K562 (cell line): ENCODE measurements around the gene FOXO4. TPM values are rescaled to one million over a fixed set of nuclear protein-coding genes. Genes with fewer than 3 reads are reported as not detected.

Experiments
- ATAC-seq: fragments of 200-7000 bp; cut with Tn5 transposase; 3 replicates; pipeline ENCODE4 v1.9.1; 2020; ENCODE audit warnings: moderate library complexity
- BruUV-seq: library from RNA; stranded (reverse); fragments of 400-500 nt; replicated peaks from 2 replicates; lab custom pipeline; 2021; lab: Mats Ljungman, UMichigan
- CTCF ChIA-PET: fragments of 300-600 bp; formaldehyde crosslinking; extraction: SDS; loops from one replicate; lab custom pipeline; 2021; ENCODE audit warnings: low intra/inter-chr PET ratio; lab: Yijun Ruan, JAX
- POLR2A ChIA-PET: fragments of 300-600, 350-650 bp; sonication (Branson Sonifier 250); formaldehyde crosslinking; extraction: SDS; loops from one replicate; lab custom pipeline; 2021; ENCODE audit warnings: antibody characterized with exemption, inconsistent platforms; lab: Yijun Ruan, JAX
- DNase-seq, 4 experiments: peaks; one replicate each; pipeline versions ENCODE4 v3.0.0 to v3.0.0-alpha.2; 2011 to 2018; ENCODE audit warnings: low spot score in 3 of 4, mixed read lengths in 3 of 4; ENCODE audit errors: extremely low read depth in 1 of 4
- FAIRE-seq: peaks from 2 replicates; lab custom pipeline; 2011; peaks lifted over from hg19 to GRCh38; lab: Jason Lieb, UNC
- H2AFZ ChIP-seq: 2 replicates; pipeline ENCODE4 v1.6.0; 2011; ENCODE audit warnings: low read depth, low read length, control low read depth, inconsistent platforms
- H3K27ac ChIP-seq: fragments of 200-600 bp; 3 replicates; pipeline ENCODE4 v1.8.0; 2011; ENCODE audit warnings: low read depth, mild to moderate bottlenecking, control low read depth, inconsistent platforms, low read length, moderate library complexity, mixed read lengths; ENCODE audit errors: extremely low read depth
- H3K27me3 ChIP-seq, 2 experiments: fragments of 300-600 bp in 1 of 2; 2 replicates in 1 of 2; 3 replicates in 1 of 2; pipeline versions ENCODE4 v1.6.0 to v1.8.0; 2011; ENCODE audit warnings: inconsistent platforms in 2 of 2, low read length in 2 of 2, mild to moderate bottlenecking in 1 of 2, mixed read lengths in 1 of 2, moderate library complexity in 1 of 2; ENCODE audit not compliant: control insufficient read depth in 2 of 2, insufficient read depth in 2 of 2
- H3K36me3 ChIP-seq: fragments of 300-600 bp; 3 replicates; pipeline ENCODE4 v1.8.0; 2011; ENCODE audit warnings: mild to moderate bottlenecking, low read length, inconsistent platforms; ENCODE audit not compliant: control insufficient read depth, insufficient read depth
- H3K4me1 ChIP-seq, 2 experiments: fragments of 200-600 bp in 1 of 2; replicated peaks in 1 of 2; 2 replicates in 1 of 2; 3 replicates in 1 of 2; pipeline versions ENCODE4 v1.5.1 to v1.8.0; 2011; ENCODE audit warnings: inconsistent platforms in 2 of 2, low read length in 2 of 2, mild to moderate bottlenecking in 1 of 2, mixed read lengths in 1 of 2, moderate library complexity in 1 of 2; ENCODE audit not compliant: control insufficient read depth in 2 of 2, insufficient read depth in 2 of 2
- H3K4me2 ChIP-seq: 2 replicates; pipeline ENCODE4 v1.6.1; 2011; ENCODE audit warnings: low read length, control low read depth, inconsistent platforms, mixed read lengths; ENCODE audit not compliant: insufficient read depth
- H3K4me3 ChIP-seq: fragments of 200-600 bp; sonication (generic), shearing (Covaris generic); 2 replicates; pipeline ENCODE4 v1.5.1; 2016; ENCODE audit warnings: control low read depth, inconsistent platforms
- H3K79me2 ChIP-seq: fragments of 200-600 bp; 3 replicates; pipeline ENCODE4 v1.8.0; 2011; ENCODE audit warnings: low read length, inconsistent platforms; ENCODE audit not compliant: control insufficient read depth, insufficient read depth
- H3K9ac ChIP-seq, 2 experiments: 2 replicates each; pipeline versions ENCODE4 v1.6.0 to v1.6.1; 2011; ENCODE audit warnings: low read depth in 2 of 2, low read length in 2 of 2, control low read depth in 1 of 2, inconsistent platforms in 1 of 2, mild to moderate bottlenecking in 1 of 2, mixed read lengths in 1 of 2; ENCODE audit not compliant: insufficient read depth in 1 of 2
- H3K9me1 ChIP-seq: one replicate; pipeline ENCODE4 v1.6.0; 2011; ENCODE audit warnings: inconsistent platforms, mild to moderate bottlenecking, low read length, moderate library complexity; ENCODE audit not compliant: control insufficient read depth, insufficient read depth
- H3K9me3 ChIP-seq: replicated peaks from 2 replicates; pipeline ENCODE4 v1.5.1; 2011; ENCODE audit warnings: low read depth, low read length, inconsistent platforms; ENCODE audit not compliant: control insufficient read depth, insufficient read depth
- H4K20me1 ChIP-seq: replicated peaks from 2 replicates; pipeline ENCODE4 v1.6.1; 2011; ENCODE audit warnings: low read length, inconsistent platforms, mixed read lengths; ENCODE audit not compliant: control insufficient read depth, insufficient read depth
- CTCF ChIP-seq, 3 experiments: IDR thresholded peaks in 2 of 3; conservative IDR thresholded peaks in 1 of 3; 2 replicates each; pipeline ENCODE4 v1.5.1; 2011 to 2012; ENCODE audit warnings: low read length in 3 of 3, mild to moderate bottlenecking in 3 of 3, control low read depth in 2 of 3, improper control_type of control experiment in 1 of 3, inconsistent platforms in 1 of 3, low read depth in 1 of 3, mixed read lengths in 1 of 3, moderate library complexity in 1 of 3; ENCODE audit not compliant: insufficient read depth in 2 of 3
- DPF2 ChIP-seq: fragments of 450-650 bp; IDR thresholded peaks from 2 replicates; pipeline ENCODE4 v1.6.1; 2016
- KAT8 ChIP-seq: fragments of 450-650 bp; IDR thresholded peaks from 2 replicates; pipeline ENCODE4 v1.6.1; 2016; ENCODE audit warnings: low read depth, mild to moderate bottlenecking
- NCOA2 ChIP-seq, 2 experiments: fragments of 450-650 bp; IDR thresholded peaks; 2 replicates each; pipeline ENCODE4 v1.6.1; 2018; ENCODE audit warnings: mild to moderate bottlenecking in 2 of 2, moderate library complexity in 1 of 2; ENCODE audit not compliant: partially characterized antibody in 2 of 2
- PHF8 ChIP-seq: fragments of 200-600 bp; sonication (generic); IDR thresholded peaks from 2 replicates; pipeline ENCODE4 v1.6.1; 2012; ENCODE audit warnings: mixed run types, mild to moderate bottlenecking, inconsistent platforms, low read length, moderate library complexity, borderline replicate concordance
- RAD21 ChIP-seq, 2 experiments: fragments of 250-450 bp in 1 of 2; fragments of 450-650 bp in 1 of 2; sonication (Bioruptor Pico) in 1 of 2; formaldehyde crosslinking in 1 of 2; IDR thresholded peaks in 1 of 2; conservative IDR thresholded peaks in 1 of 2; 2 replicates each; pipeline versions ENCODE4 v1.4.0 to v1.8.0; 2020 to 2022; ENCODE audit warnings: mild to moderate bottlenecking in 2 of 2, moderate library complexity in 1 of 2
- SREBF2 ChIP-seq: sonication (generic); formaldehyde crosslinking; IDR thresholded peaks from 2 replicates; pipeline ENCODE4 v1.4.0; 2020; ENCODE audit warnings: mild to moderate bottlenecking, missing genetic modification reagents
- ZBTB2 ChIP-seq: fragments of 450-650 bp; IDR thresholded peaks from 2 replicates; pipeline ENCODE4 v1.6.1; 2016; ENCODE audit warnings: antibody characterized with exemption
- ZNF316 ChIP-seq: fragments of 450-650 bp; IDR thresholded peaks from 2 replicates; pipeline ENCODE4 v1.6.1; 2016
- WGBS: fragments of 100-300 bp; shearing (Covaris generic); methylation state at CpG from one replicate; pipeline ENCODE4 v1.1.6; 2016; ENCODE audit warnings: low coverage, mixed read lengths; ENCODE audit not compliant: insufficient coverage; ENCODE audit errors: missing lambda C conversion rate; 5-methylcytosine and 5-hydroxymethylcytosine counted together
- in situ Hi-C: fragments of 300-500 bp; cut with MboI; formaldehyde crosslinking; loops from 4 replicates; pipeline ENCODE4 v1.15.0; 2018; ENCODE audit warnings: inconsistent platforms, mixed read lengths
- intact Hi-C: fragments of 100-400 bp; cut with micrococcal nuclease; formaldehyde crosslinking; loops from 2 replicates; pipeline ENCODE4 v1.14.2; 2022
- polyA plus RNA-seq, 8 experiments: library from polyadenylated mRNA; depleted of rRNA in 4 of 8; stranded (reverse) in 5 of 8; unstranded in 3 of 8; fragments of >200 nt; fragmentation: Nextera tagmentation in 2 of 8; fragmentation: Illumina TruSeq in 1 of 8; extraction: Ambion mirVana in 2 of 8; extraction: Trizol in 1 of 8; gene quantifications; 2 replicates each; pipeline versions ENCODE4 v1.2.1 to v1.2.3, GENCODE V29; 2011 to 2014; ENCODE audit warnings: inconsistent platforms in 1 of 8, missing spikeins in 1 of 8
- total RNA-seq, 7 experiments: library from RNA; depleted of rRNA in 6 of 7; stranded (reverse); fragments of >200 nt in 6 of 7; fragmentation: Illumina TruSeq in 2 of 7; extraction: Trizol in 2 of 7; gene quantifications; 2 replicates each; pipeline versions ENCODE4 v1.2.1 to v1.2.3, GENCODE V29; 2011 to 2021; ENCODE audit warnings: low replicate concordance in 1 of 7

FOXO4 gene
- total and polyA plus RNA-seq, 9 of the 15 experiments (the other 6 are each of a cell fraction or from before 2014, with no cell fraction given) = 0.13 to 26.6 (median 8.5) TPM

DNA sequence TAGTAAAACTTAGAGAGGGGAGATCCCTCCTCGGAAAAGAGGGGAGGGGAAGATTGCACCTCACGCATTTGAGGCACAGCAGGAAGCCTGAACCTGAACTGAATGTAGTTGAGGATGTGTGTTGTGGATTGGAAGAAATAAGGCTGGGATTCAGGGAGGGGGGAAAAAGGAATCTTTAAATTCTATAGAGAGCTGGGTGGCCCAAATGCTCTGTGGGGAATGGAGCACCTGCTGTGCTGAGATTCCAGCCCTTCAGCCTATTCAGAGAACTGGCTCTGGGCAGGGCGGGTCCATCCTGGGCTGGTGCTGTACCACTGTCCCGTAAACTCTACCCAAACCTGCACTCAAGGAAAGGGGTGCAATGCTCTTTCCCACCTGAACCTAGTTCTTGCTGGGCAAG lies 4.1 kb downstream of the FOXO4 start:
- no peaks in the 10 kb centered on the region for H3K27me3 ChIP-seq
- H3K9me1 ChIP-seq = no peaks in the 10 kb centered on the region
- H3K79me2 ChIP-seq = peaks cover 21% of the 10 kb centered on the region
- H3K9me3 ChIP-seq = no peaks in the 10 kb centered on the region
- no peak overlapping the region for H2AFZ ChIP-seq
- CTCF ChIA-PET = interaction anchor here (1.5 kb wide), 1 partner anchor 29 kb away, joined by 6 read pairs; no protein-coding TSS in a partner anchor
- intact Hi-C loops = no loop called here
- H3K4me3 ChIP-seq = no peak overlapping the region
- ATAC-seq (no peak), FAIRE-seq (no peak), DNase-seq (no peak)
- peaks cover 3% of the 10 kb centered on the region; the same call in 1 of the 3 replicates for H3K36me3 ChIP-seq
- H4K20me1 ChIP-seq = no peaks in the 10 kb centered on the region
- H3K27ac ChIP-seq = no peak overlapping the region
- H3K9ac ChIP-seq = no peak overlapping the region
- 60% methylated on average over 2 of the region's 4 CpGs for WGBS
- in situ Hi-C loops = loop anchor here (5.0 kb wide), 1 partner anchor 78 kb away; no protein-coding TSS in a partner anchor
- H3K4me2 ChIP-seq = no peak overlapping the region
- peaks cover 40 to 46% of the 10 kb centered on the region in 2 experiments for H3K4me1 ChIP-seq
- BruUV-seq = no TSS peak
- POLR2A ChIA-PET = interaction anchor here (0.6 kb wide), 1 partner anchor 202 kb away, joined by 3 read pairs; the partner anchor contains the start of gene ITGB1BP2
- no peak for TF ChIP-seq SREBF2
- TF ChIP-seq KAT8 = no peak

GRCh38 chrX:71100581-71101505 lies 5.2 kb downstream of the FOXO4 start:
- Histone ChIP-seq H3K27ac (peak overlapping the region; percentile 91; the same call in 2 of the 3 replicates), H3K9me1 (no peaks in the 10 kb centered on the region), H3K36me3 (peaks cover 3% of the 10 kb centered on the region; the same call in 1 of the 3 replicates), H3K4me1 (peaks cover 40 to 47% of the 10 kb centered on the region in 2 experiments), H3K79me2 (peaks cover 28% of the 10 kb centered on the region), H3K4me2 (no peak overlapping the region), H2AFZ (no peak overlapping the region), H3K9ac (peak overlapping the region; percentile 25 to 48; a peak in 1 of 4 replicates), H3K9me3 (no peaks in the 10 kb centered on the region), H3K27me3 (no peaks in the 10 kb centered on the region), H3K4me3 (no peak overlapping the region), H4K20me1 (no peaks in the 10 kb centered on the region)
- no TSS peak for BruUV-seq
- in situ Hi-C loops = no loop called here
- intact Hi-C loops = no loop called here
- CTCF ChIA-PET = interaction anchor here (1.5 kb wide), 1 partner anchor 28 kb away, joined by 6 read pairs; no protein-coding TSS in a partner anchor
- peak; percentile 26 to 57 (median 38) for DNase-seq
- ATAC-seq = peak; percentile 27
- WGBS = 84% methylated on average over 18 of the region's 31 CpGs
- POLR2A ChIA-PET = interaction anchor here (0.5 to 2.3 kb wide), 6 partner anchors 9 to 146 kb away, joined by 3 to 9 read pairs (median 4); partner anchors contain the start of gene MED12
- no peak for FAIRE-seq
- TF ChIP-seq DPF2 (no peak), CTCF (IDR thresholded peaks at IDR 0.05 in 2 of 3, conservative IDR thresholded peaks at IDR 0.05 in 1 of 3; ENCODE audit: insufficient read depth in 2 of 3, low read depth in 1 of 3, low read length in 3 of 3) (peak; percentile 35 to 65 (median 39); a peak in 5 of 6 replicates), PHF8 (no peak), ZNF316 (0 out of 2 replicates have a peak, but pooled peaks have one; percentile 7), RAD21 (CRISPR knock-in tag; conservative IDR thresholded peaks at IDR 0.05 in 1 of 2, IDR thresholded peaks at IDR 0.05 in 1 of 2) (peak in 1 of 2 experiments; percentile 48; a peak in 2 of 4 replicates), NCOA2 (IDR thresholded peaks at IDR 0.05; ENCODE audit: partially characterized antibody in 2 of 2) (no peak), ZBTB2 (no peak)
